GM12892 (cell line): ENCODE data around the gene TDRD12.

ENCODE experiments used
- POLR2A ChIP-seq: IDR thresholded peaks from 2 replicates; pipeline ENCODE4 v1.6.1; 2011; ENCODE audit warnings: low read depth, low read length, control low read depth
- POLR2AphosphoS5 ChIP-seq: IDR thresholded peaks from 2 replicates; pipeline ENCODE4 v1.6.1; 2011; ENCODE audit warnings: low read depth, low read length, control low read depth
- TAF1 ChIP-seq: IDR thresholded peaks from 2 replicates; pipeline ENCODE4 v1.6.1; 2011; ENCODE audit warnings: low read depth, mild to moderate bottlenecking, control low read depth, low read length, borderline replicate concordance

- TF ChIP-seq POLR2A (no peak), TAF1 (no peak), POLR2AphosphoS5 (no peak)
Observed at GRCh38 chr19:32859591-32859990, 140.0 kb downstream of the TDRD12 start.
